Measurements from ENCODE around the gene INPP4A.
"Not testable (repeated sequence)": the region's sequence is repeated elsewhere in the genome, so short reads cannot be mapped to it uniquely, and the experiment has no call there.

INPP4A gene

GRCh38 chr2:98585386-98585785, 140.7 kb downstream of the INPP4A start:
- no peak for DNase-seq (ENCODE audit: low read depth, low spot score)

- DNase-seq (ENCODE audit: low read depth, low spot score) = no peak
Observed at GRCh38 chr2:98586551-98587140, 142.0 kb downstream of the INPP4A start.

- no peak for DNase-seq (ENCODE audit: low read depth, low spot score)
Observed at GRCh38 chr2:98588880-98589431, 144.3 kb downstream of the INPP4A start.

GRCh38 chr2:98589489-98589888, 144.8 kb downstream of the INPP4A start:
- DNase-seq (ENCODE audit: low read depth, low spot score) = no peak

GRCh38 chr2:98592565-98592964, 147.9 kb downstream of the INPP4A start:
- no peak for DNase-seq (ENCODE audit: low read depth, low spot score)

GRCh38 chr2:98594665-98595064, 150.0 kb downstream of the INPP4A start:
- not testable (repeated sequence) for DNase-seq (ENCODE audit: low read depth, low spot score)

GRCh38 chr2:98598781-98599428, 154.2 kb downstream of the INPP4A start:
- no peak for DNase-seq (ENCODE audit: low read depth, low spot score)

- DNase-seq (ENCODE audit: low read depth, low spot score) = no peak
Observed at GRCh38 chr2:98601532-98602132, 157.0 kb downstream of the INPP4A start.

GRCh38 chr2:98604547-98604946, 159.9 kb downstream of the INPP4A start:
- no peak for DNase-seq (ENCODE audit: low read depth, low spot score)

- no peak for DNase-seq (ENCODE audit: low read depth, low spot score)
Observed at GRCh38 chr2:98605076-98605475, 160.4 kb downstream of the INPP4A start.

- no peak for DNase-seq (ENCODE audit: low read depth, low spot score)
Observed at GRCh38 chr2:98606431-98606830, 161.8 kb downstream of the INPP4A start.

GRCh38 chr2:98607104-98607503, 162.4 kb downstream of the INPP4A start:
- no peak for DNase-seq (ENCODE audit: low read depth, low spot score)

- no peak for DNase-seq (ENCODE audit: low read depth, low spot score)
Observed at GRCh38 chr2:98607741-98608115, 163.1 kb downstream of the INPP4A start.

GRCh38 chr2:98608116-98608961, 163.7 kb downstream of the INPP4A start, which contains the start of the genes COA5 and UNC50:
TSS of gene COA5 (minus strand) at chr2:98608512. CDS start at chr2:98608405, 107 bp downstream.
TSS of gene UNC50 (plus strand) at chr2:98608589. CDS start at chr2:98609760, 1,171 bp downstream.
- peak; percentile 88 for DNase-seq (ENCODE audit: low read depth, low spot score)

GRCh38 chr2:98608962-98609604, 164.4 kb downstream of the INPP4A start:
- DNase-seq (ENCODE audit: low read depth, low spot score) = no peak

GRCh38 chr2:98614024-98614739, 169.5 kb downstream of the INPP4A start:
- no peak for DNase-seq (ENCODE audit: low read depth, low spot score)

GRCh38 chr2:98615481-98615880, 170.8 kb downstream of the INPP4A start:
- no peak for DNase-seq (ENCODE audit: low read depth, low spot score)

GRCh38 chr2:98617149-98617548, 172.5 kb downstream of the INPP4A start:
- no peak for DNase-seq (ENCODE audit: low read depth, low spot score)

GRCh38 chr2:98623657-98624056, 179.0 kb downstream of the INPP4A start:
- DNase-seq (ENCODE audit: low read depth, low spot score) = no peak

GRCh38 chr2:98632351-98632750, 187.7 kb downstream of the INPP4A start:
- DNase-seq (ENCODE audit: low read depth, low spot score) = no peak
